CD4-positive, alpha-beta T cell treated with Interleukin-10 for 1 hour (primary cell): ENCODE data around the gene MBLAC1.

ENCODE experiments used
- DNase-seq: peaks from one replicate; pipeline ENCODE4 v3.0.0-alpha.2; 2020

MBLAC1 gene

GRCh38 chr7:100154651-100155491 is 28.1 kb downstream of the MBLAC1 start:
- no peak for DNase-seq

- no peak for DNase-seq
These were observed 29.0 kb downstream of the MBLAC1 start for GRCh38 chr7:100155553-100156317.

GRCh38 chr7:100156331-100157068 is 29.7 kb downstream of the MBLAC1 start:
- peak; percentile 58 for DNase-seq

- DNase-seq = no peak
These were observed 30.2 kb downstream of the MBLAC1 start for GRCh38 chr7:100157069-100157333.

GRCh38 chr7:100157334-100158228 is 30.8 kb downstream of the MBLAC1 start:
- DNase-seq = no peak

- peak; percentile 88 for DNase-seq
These were observed 31.7 kb downstream of the MBLAC1 start, which contains the start of gene TRAPPC14 for GRCh38 chr7:100158229-100159098. TSS of gene TRAPPC14 (minus strand) at chr7:100158723. CDS start at chr7:100158499, 224 bp downstream.

GRCh38 chr7:100159099-100159623 is 32.4 kb downstream of the MBLAC1 start:
- DNase-seq = no peak

- DNase-seq = no peak
These were observed 33.3 kb downstream of the MBLAC1 start for GRCh38 chr7:100160067-100160466.

- DNase-seq = no peak
These were observed 36.3 kb downstream of the MBLAC1 start for GRCh38 chr7:100163006-100163531.

- no peak for DNase-seq
These were observed 37.1 kb downstream of the MBLAC1 start for GRCh38 chr7:100163871-100164270.

- peak; percentile 45 for DNase-seq
These were observed 39.7 kb downstream of the MBLAC1 start for GRCh38 chr7:100166317-100166940.

- no peak for DNase-seq
These were observed 40.5 kb downstream of the MBLAC1 start for GRCh38 chr7:100166970-100167911.

GRCh38 chr7:100167912-100168323 is 41.2 kb downstream of the MBLAC1 start:
- no peak for DNase-seq

GRCh38 chr7:100169147-100169850 is 42.5 kb downstream of the MBLAC1 start:
- no peak for DNase-seq

GRCh38 chr7:100170101-100170897 is 43.5 kb downstream of the MBLAC1 start:
- no peak for DNase-seq

GRCh38 chr7:100171087-100171681 is 44.4 kb downstream of the MBLAC1 start:
- DNase-seq = peak; percentile 53

- no peak for DNase-seq
These were observed 45.1 kb downstream of the MBLAC1 start for GRCh38 chr7:100171840-100172239.
